ENCODE results near the gene SNAP29.

SNAP29 gene

DNA sequence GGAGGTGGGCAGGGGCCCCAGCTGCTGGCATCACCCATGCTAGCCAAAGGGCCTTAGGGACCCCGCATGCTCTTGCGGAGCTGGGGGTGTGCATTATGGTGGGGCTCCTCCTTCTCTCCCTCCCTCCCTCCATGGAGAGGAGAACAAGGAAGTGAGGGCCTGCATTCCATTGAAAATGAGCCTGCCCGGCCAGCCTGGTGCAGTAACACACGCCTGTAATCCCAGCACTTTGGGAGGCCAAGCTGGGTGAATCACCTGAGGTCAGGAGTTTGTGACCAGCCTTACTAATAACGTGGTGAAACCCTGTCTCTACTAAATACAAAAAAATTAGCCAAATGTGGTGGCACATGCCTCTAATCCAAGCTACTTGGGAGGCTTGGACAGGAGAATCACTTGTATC is 22.4 kb downstream of the SNAP29 start:
- POLR2A ChIA-PET, result no interaction called here
- H3K4me1 ChIP-seq (ENCODE audit: control insufficient read depth, insufficient read depth, low read length), result no peaks in the 10 kb centered on the region
- H3K9me3 ChIP-seq (ENCODE audit: control insufficient read depth, insufficient read depth, low read depth, low read length), result no peaks in the 10 kb centered on the region
- CTCF ChIA-PET, result interaction anchor here (0.9 to 1.6 kb wide), 3 partner anchors 25 to 97 kb away, joined by 3 to 4 read pairs (median 4); no protein-coding TSS in a partner anchor
- H3K4me3 ChIP-seq (ENCODE audit: low read depth, low read length), result no peak overlapping the region
- no peak overlapping the region for H3K27ac ChIP-seq (ENCODE audit: extremely low read depth, low read depth, low read length)
- TF ChIP-seq TCF7L2 (IDR thresholded peaks at IDR 0.05; ENCODE audit: borderline replicate concordance, low read depth, low read length), result no peak
- no peak for TF ChIP-seq ZNF747 (tag by site-specific recombination; IDR thresholded peaks at IDR 0.05)
- no peak for TF ChIP-seq SALL2 (tag by site-specific recombination; IDR thresholded peaks at IDR 0.05; ENCODE audit: borderline replicate concordance)
- TF ChIP-seq, protein P1, sequence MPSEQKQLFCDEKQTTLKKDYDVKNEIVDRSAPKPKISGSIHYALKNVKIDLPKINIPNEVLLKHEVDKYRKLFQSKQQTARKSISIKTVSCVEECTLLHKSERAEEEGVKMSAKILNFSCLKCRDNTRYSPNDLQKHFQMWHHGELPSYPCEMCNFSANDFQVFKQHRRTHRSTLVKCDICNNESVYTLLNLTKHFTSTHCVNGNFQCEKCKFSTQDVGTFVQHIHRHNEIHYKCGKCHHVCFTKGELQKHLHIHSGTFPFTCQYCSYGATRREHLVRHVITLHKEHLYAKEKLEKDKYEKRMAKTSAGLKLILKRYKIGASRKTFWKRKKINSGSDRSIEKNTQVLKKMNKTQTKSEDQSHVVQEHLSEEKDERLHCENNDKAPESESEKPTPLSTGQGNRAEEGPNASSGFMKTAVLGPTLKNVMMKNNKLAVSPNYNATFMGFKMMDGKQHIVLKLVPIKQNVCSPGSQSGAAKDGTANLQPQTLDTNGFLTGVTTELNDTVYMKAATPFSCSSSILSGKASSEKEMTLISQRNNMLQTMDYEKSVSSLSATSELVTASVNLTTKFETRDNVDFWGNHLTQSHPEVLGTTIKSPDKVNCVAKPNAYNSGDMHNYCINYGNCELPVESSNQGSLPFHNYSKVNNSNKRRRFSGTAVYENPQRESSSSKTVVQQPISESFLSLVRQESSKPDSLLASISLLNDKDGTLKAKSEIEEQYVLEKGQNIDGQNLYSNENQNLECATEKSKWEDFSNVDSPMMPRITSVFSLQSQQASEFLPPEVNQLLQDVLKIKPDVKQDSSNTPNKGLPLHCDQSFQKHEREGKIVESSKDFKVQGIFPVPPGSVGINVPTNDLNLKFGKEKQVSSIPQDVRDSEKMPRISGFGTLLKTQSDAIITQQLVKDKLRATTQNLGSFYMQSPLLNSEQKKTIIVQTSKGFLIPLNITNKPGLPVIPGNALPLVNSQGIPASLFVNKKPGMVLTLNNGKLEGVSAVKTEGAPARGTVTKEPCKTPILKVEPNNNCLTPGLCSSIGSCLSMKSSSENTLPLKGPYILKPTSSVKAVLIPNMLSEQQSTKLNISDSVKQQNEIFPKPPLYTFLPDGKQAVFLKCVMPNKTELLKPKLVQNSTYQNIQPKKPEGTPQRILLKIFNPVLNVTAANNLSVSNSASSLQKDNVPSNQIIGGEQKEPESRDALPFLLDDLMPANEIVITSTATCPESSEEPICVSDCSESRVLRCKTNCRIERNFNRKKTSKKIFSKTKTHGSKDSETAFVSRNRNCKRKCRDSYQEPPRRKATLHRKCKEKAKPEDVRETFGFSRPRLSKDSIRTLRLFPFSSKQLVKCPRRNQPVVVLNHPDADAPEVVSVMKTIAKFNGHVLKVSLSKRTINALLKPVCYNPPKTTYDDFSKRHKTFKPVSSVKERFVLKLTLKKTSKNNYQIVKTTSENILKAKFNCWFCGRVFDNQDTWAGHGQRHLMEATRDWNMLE (tag by site-specific recombination; conservative IDR thresholded peaks at IDR 0.05; ENCODE audit: low read depth), result no peak
- TF ChIP-seq, protein P2, sequence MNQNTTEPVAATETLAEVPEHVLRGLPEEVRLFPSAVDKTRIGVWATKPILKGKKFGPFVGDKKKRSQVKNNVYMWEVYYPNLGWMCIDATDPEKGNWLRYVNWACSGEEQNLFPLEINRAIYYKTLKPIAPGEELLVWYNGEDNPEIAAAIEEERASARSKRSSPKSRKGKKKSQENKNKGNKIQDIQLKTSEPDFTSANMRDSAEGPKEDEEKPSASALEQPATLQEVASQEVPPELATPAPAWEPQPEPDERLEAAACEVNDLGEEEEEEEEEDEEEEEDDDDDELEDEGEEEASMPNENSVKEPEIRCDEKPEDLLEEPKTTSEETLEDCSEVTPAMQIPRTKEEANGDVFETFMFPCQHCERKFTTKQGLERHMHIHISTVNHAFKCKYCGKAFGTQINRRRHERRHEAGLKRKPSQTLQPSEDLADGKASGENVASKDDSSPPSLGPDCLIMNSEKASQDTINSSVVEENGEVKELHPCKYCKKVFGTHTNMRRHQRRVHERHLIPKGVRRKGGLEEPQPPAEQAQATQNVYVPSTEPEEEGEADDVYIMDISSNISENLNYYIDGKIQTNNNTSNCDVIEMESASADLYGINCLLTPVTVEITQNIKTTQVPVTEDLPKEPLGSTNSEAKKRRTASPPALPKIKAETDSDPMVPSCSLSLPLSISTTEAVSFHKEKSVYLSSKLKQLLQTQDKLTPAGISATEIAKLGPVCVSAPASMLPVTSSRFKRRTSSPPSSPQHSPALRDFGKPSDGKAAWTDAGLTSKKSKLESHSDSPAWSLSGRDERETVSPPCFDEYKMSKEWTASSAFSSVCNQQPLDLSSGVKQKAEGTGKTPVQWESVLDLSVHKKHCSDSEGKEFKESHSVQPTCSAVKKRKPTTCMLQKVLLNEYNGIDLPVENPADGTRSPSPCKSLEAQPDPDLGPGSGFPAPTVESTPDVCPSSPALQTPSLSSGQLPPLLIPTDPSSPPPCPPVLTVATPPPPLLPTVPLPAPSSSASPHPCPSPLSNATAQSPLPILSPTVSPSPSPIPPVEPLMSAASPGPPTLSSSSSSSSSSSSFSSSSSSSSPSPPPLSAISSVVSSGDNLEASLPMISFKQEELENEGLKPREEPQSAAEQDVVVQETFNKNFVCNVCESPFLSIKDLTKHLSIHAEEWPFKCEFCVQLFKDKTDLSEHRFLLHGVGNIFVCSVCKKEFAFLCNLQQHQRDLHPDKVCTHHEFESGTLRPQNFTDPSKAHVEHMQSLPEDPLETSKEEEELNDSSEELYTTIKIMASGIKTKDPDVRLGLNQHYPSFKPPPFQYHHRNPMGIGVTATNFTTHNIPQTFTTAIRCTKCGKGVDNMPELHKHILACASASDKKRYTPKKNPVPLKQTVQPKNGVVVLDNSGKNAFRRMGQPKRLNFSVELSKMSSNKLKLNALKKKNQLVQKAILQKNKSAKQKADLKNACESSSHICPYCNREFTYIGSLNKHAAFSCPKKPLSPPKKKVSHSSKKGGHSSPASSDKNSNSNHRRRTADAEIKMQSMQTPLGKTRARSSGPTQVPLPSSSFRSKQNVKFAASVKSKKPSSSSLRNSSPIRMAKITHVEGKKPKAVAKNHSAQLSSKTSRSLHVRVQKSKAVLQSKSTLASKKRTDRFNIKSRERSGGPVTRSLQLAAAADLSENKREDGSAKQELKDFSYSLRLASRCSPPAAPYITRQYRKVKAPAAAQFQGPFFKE (tag by site-specific recombination; IDR thresholded peaks at IDR 0.05; ENCODE audit: borderline replicate concordance), result no peak
- no peak for TF ChIP-seq ZNF214 (tag by site-specific recombination; IDR thresholded peaks at IDR 0.05; ENCODE audit: borderline replicate concordance)
- TF ChIP-seq BCL11B (tag by site-specific recombination; IDR thresholded peaks at IDR 0.05; ENCODE audit: low read depth), result no peak
- TF ChIP-seq SP3 (tag by site-specific recombination; IDR thresholded peaks at IDR 0.05), result no peak
- H3K36me3 ChIP-seq (ENCODE audit: control insufficient read depth in 2 of 2, insufficient read depth in 1 of 2, low read length in 2 of 2), result peaks cover 0 to 66% of the 10 kb centered on the region in 2 experiments; a peak in 2 of 3 replicates

DNA sequence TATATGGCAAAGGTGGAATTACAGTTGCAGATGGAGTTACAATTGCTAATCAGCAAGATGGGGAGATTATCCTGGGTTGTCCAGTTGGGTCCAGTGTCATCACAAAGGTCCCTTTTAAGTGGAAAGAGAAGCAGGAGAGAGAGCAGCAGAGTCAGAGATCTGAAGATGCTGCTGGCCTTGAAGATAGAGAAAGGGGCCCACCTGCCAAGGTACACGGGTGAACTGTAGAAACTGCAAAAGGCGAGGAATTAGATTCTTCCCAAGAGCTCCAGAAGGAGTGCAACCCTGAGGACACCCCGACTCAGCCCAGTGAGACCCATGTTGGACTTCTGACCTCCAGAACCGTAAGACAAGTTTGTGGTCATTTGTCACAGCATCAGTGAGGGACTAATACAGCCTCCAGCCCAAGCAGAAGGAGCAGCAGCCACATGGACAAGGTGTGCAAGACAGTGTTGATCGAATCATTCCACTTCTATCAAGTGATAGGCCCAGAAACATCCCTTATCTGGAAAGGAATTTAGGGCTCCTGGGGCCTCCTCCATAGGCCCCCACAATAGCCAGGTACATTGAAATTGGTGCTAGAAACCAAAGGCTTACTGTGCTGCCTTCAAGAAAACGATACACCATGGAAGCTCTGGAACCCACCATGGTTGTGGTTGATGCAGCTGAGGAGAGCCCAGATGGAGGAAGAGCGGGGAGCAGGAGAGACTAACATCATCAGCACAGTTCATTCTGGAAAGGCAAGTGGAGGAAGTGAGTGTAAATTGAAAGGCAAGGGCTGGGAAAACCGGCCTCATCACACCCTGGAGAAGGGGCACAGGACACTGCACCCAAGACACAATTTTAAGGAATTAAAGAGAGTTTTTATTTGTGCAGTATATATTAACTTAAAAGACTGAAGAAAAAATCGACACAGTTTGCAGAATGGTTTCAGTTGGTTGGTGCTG is 23.3 kb downstream of the SNAP29 start:
- Histone ChIP-seq H3K27ac (ENCODE audit: extremely low read depth, low read depth, low read length) (no peak overlapping the region), H3K4me1 (ENCODE audit: control insufficient read depth, insufficient read depth, low read length) (no peaks in the 10 kb centered on the region), H3K9me3 (ENCODE audit: control insufficient read depth, insufficient read depth, low read depth, low read length) (no peaks in the 10 kb centered on the region), H3K36me3 (ENCODE audit: control insufficient read depth in 2 of 2, insufficient read depth in 1 of 2, low read length in 2 of 2) (peaks cover 0 to 63% of the 10 kb centered on the region in 2 experiments; a peak in 2 of 3 replicates), H3K4me3 (ENCODE audit: low read depth, low read length) (no peak overlapping the region)
- TF ChIP-seq ZNF837 (tag by site-specific recombination; IDR thresholded peaks at IDR 0.05) (no peak), ZNF473 (tag by site-specific recombination; IDR thresholded peaks at IDR 0.05) (no peak), ZNF37A (tag by site-specific recombination; IDR thresholded peaks at IDR 0.05) (no peak)
- POLR2A ChIA-PET, result no interaction called here
- CTCF ChIA-PET, result no interaction called here
